ENCODE data around the gene PLBD1. TPM values are rescaled to one million over a fixed set of nuclear protein-coding genes. Genes with fewer than 3 reads are reported as not detected.

Gene PLBD1
- total RNA-seq, 1 donor from 2014 or later: 15.2 TPM

DNA sequence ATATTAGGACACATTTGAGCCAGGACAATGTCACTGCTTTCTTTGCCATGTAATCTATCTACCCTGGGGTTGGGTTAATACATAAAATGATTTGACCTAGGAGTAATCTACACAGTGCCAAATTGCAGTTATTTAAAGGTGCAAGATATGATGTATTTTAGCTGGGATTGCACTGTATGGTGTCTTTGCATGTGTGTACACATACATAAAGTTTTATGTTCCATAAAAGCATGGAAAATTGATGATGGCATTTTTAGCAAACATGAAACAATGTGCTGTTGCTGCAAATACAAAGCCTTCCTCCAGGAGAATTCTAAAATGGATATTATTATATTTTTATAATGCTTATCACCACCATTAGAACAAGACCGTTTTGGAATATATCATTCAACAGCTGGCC is 24.0 kb upstream of the PLBD1 start:
- Histone ChIP-seq H3K27ac (no peak overlapping the region), H3K4me1 (no peaks in the 10 kb centered on the region), H3K36me3 (no peaks in the 10 kb centered on the region), H3K27me3 (no peaks in the 10 kb centered on the region), H3K9me3 (no peaks in the 10 kb centered on the region), H3K4me3 (no peak overlapping the region)
- TF ChIP-seq, protein P1, sequence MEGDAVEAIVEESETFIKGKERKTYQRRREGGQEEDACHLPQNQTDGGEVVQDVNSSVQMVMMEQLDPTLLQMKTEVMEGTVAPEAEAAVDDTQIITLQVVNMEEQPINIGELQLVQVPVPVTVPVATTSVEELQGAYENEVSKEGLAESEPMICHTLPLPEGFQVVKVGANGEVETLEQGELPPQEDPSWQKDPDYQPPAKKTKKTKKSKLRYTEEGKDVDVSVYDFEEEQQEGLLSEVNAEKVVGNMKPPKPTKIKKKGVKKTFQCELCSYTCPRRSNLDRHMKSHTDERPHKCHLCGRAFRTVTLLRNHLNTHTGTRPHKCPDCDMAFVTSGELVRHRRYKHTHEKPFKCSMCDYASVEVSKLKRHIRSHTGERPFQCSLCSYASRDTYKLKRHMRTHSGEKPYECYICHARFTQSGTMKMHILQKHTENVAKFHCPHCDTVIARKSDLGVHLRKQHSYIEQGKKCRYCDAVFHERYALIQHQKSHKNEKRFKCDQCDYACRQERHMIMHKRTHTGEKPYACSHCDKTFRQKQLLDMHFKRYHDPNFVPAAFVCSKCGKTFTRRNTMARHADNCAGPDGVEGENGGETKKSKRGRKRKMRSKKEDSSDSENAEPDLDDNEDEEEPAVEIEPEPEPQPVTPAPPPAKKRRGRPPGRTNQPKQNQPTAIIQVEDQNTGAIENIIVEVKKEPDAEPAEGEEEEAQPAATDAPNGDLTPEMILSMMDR (IDR thresholded peaks at IDR 0.05): no peak
- no peak for DNase-seq (ENCODE audit: low spot score in 2 of 2)
- intact Hi-C loops (cut with DNase I): no loop called here

DNA sequence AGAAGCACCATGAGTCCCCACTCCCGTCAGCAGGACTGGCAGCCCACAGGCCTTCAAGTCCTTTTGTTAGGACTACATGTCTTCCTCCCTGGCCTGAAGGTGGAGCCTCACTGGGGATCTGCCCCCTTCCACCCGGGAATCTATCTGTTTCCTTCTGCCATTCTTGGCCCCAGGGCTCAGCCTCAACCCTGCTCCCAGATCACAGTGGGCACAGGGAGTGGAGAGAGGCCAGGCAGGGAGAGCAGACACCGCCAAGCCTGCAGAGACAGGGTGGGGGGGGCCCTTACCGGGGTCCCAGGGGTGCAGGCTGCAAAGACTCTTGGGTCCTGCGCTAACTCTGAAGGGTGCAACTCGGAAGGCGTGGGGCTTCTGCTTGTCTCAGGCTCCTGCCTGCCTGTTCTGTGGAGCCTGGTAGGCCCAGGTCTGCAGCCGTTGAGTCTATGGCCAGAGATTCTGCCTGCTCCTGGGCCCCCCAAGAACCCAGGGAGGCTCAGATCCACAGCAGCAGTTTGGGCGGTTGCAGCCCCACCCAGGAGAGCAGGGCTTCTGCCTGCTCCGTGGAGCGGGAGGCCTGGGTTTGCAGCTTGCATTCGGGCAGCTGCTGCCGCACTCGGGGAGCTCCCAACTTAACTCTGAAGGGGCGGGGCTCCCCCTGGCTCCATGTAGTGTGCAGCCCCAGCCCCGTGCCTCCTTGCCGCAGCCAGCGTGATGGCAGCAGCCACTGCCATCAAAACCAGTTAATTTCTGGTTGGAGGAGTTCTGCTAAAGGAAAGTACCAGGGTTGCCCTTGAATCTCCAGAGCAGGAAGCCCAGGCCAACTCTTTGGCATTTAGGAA is 21.7 kb upstream of the PLBD1 start:
- H3K9me3 ChIP-seq: no peaks in the 10 kb centered on the region
- TF ChIP-seq, protein P1 (IDR thresholded peaks at IDR 0.05): no peak
- no peak overlapping the region for H3K27ac ChIP-seq
- H3K36me3 ChIP-seq: no peaks in the 10 kb centered on the region
- no peak for DNase-seq (ENCODE audit: low spot score in 2 of 2)
- no peaks in the 10 kb centered on the region for H3K4me1 ChIP-seq
- intact Hi-C loops (cut with DNase I): no loop called here
- H3K4me3 ChIP-seq: no peak overlapping the region
- no peaks in the 10 kb centered on the region for H3K27me3 ChIP-seq

DNA sequence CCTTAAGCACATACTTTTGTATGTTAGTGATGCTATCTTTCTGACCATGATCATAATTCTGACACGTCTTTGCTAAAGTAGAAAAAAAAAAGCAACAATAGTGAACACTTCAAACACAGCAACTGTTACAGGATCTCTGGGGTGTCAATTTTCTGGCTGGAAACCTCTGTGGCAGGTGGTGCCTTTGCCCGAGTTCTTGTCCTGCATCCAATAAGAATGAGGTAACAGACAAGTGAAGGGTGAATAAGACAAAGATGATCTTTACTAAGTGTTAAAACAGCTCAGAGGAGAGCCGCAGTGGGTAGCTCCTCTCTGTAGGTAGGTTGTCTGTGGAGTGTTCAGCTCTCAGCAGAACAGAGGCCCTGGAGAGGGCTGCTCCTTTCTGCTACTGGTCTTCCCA is 20.9 kb upstream of the PLBD1 start:
- H3K27ac ChIP-seq: no peak overlapping the region
- H3K4me3 ChIP-seq: no peak overlapping the region
- TF ChIP-seq, protein P1 (IDR thresholded peaks at IDR 0.05): no peak
- DNase-seq (ENCODE audit: low spot score in 2 of 2): no peak
- intact Hi-C loops (cut with DNase I): no loop called here
- H3K27me3 ChIP-seq: no peaks in the 10 kb centered on the region
- H3K4me1 ChIP-seq: no peaks in the 10 kb centered on the region
- no peaks in the 10 kb centered on the region for H3K36me3 ChIP-seq
- H3K9me3 ChIP-seq: no peaks in the 10 kb centered on the region

GRCh38 chr12:14578646-14579045 is 11.0 kb upstream of the PLBD1 start:
- Histone ChIP-seq H3K4me1 (no peaks in the 10 kb centered on the region), H3K36me3 (no peaks in the 10 kb centered on the region), H3K27ac (no peak overlapping the region), H3K4me3 (no peak overlapping the region), H3K27me3 (no peaks in the 10 kb centered on the region), H3K9me3 (peaks cover 0 to 9% of the 10 kb centered on the region in 2 donors)
- no peak for DNase-seq (ENCODE audit: low spot score in 2 of 2)
- TF ChIP-seq, protein P1 (IDR thresholded peaks at IDR 0.05): no peak
- intact Hi-C loops (cut with DNase I): no loop called here

- no peak overlapping the region for H3K4me3 ChIP-seq
- H3K27ac ChIP-seq: no peak overlapping the region
- no peaks in the 10 kb centered on the region for H3K4me1 ChIP-seq
- intact Hi-C loops (cut with DNase I): no loop called here
- TF ChIP-seq, protein P1 (IDR thresholded peaks at IDR 0.05): no peak
- no peaks in the 10 kb centered on the region for H3K27me3 ChIP-seq
- H3K9me3 ChIP-seq: peaks cover 0 to 20% of the 10 kb centered on the region in 2 donors
- no peaks in the 10 kb centered on the region for H3K36me3 ChIP-seq
- no peak for DNase-seq (ENCODE audit: low spot score in 2 of 2)
Measured at GRCh38 chr12:14577344-14577743, 9.7 kb upstream of the PLBD1 start.

All from ascending aorta (tissue), 2 donors.